Activated CD4-positive, alpha-beta T cell treated with anti-CD3 and anti-CD28 coated beads, Interleukin-2, amount 10 ng/mL, durations not matched to agents 7 days and 5 days (primary cell): ENCODE data around the gene BRINP3. TPM values are rescaled to one million over a fixed set of nuclear protein-coding genes. Genes with fewer than 3 reads are reported as not detected.
A peak's percentile ranks its signal among the peaks of the same experiment; 100 is the strongest.

Source experiments
- CTCF ChIA-PET: fragments of 350-600 bp; sonication (Branson Sonifier 250); formaldehyde crosslinking; loops from one replicate; lab custom pipeline; 2021; ENCODE audit warnings: antibody characterized with exemption; lab: Charles Lee
- POLR2A ChIA-PET: fragments of 350-600 bp; sonication (Branson Sonifier 250); formaldehyde crosslinking; loops from one replicate; lab custom pipeline; 2021; ENCODE audit warnings: antibody characterized with exemption; lab: Charles Lee
- DNase-seq: peaks from one replicate; pipeline ENCODE4 v3.0.0-alpha.2; 2020
- H3K27ac Mint-ChIP-seq: one replicate; pipeline ENCODE4 v1.8.0; 2021; ENCODE audit warnings: mild to moderate bottlenecking, moderate library complexity, mixed read lengths
- H3K27me3 Mint-ChIP-seq: one replicate; pipeline ENCODE4 v1.8.0; 2021; ENCODE audit warnings: mixed read lengths
- H3K36me3 Mint-ChIP-seq: one replicate; pipeline ENCODE4 v1.8.0; 2021; ENCODE audit warnings: low read depth, mixed read lengths
- H3K4me1 Mint-ChIP-seq: one replicate; pipeline ENCODE4 v1.8.0; 2021; ENCODE audit warnings: mixed read lengths
- H3K4me3 Mint-ChIP-seq: one replicate; pipeline ENCODE4 v1.8.0; 2021; ENCODE audit warnings: mild to moderate bottlenecking, moderate library complexity, mixed read lengths
- H3K9me3 Mint-ChIP-seq: one replicate; pipeline ENCODE4 v1.8.0; 2021; ENCODE audit warnings: mixed read lengths
- total RNA-seq, 2 experiments: library from RNA; stranded (reverse); gene quantifications; one replicate each; pipeline ENCODE4 v1.2.3, GENCODE V29; 2021

BRINP3 gene
- total RNA-seq, 2 experiments from 2014 or later, result not detected

- ChIA-PET POLR2A (no interaction called here), CTCF (interaction anchor here (0.6 kb wide), 1 partner anchor 1749 kb away, joined by 4 read pairs; no protein-coding TSS in a partner anchor)
- peaks cover 4% of the 10 kb centered on the region for H3K4me1 Mint-ChIP-seq
- no peak overlapping the region for H3K27ac Mint-ChIP-seq
- no peaks in the 10 kb centered on the region for H3K9me3 Mint-ChIP-seq
- H3K27me3 Mint-ChIP-seq, result peaks cover 30% of the 10 kb centered on the region
- no peak for DNase-seq
- no peaks in the 10 kb centered on the region for H3K36me3 Mint-ChIP-seq
- no peak overlapping the region for H3K4me3 Mint-ChIP-seq
These were observed 2.1 kb downstream of the BRINP3 start for GRCh38 chr1:190475421-190476141.

- no peak overlapping the region for H3K4me3 Mint-ChIP-seq
- peaks cover 4% of the 10 kb centered on the region for H3K4me1 Mint-ChIP-seq
- POLR2A ChIA-PET, result no interaction called here
- peak overlapping the region; percentile 5 for H3K27ac Mint-ChIP-seq
- no peaks in the 10 kb centered on the region for H3K36me3 Mint-ChIP-seq
- DNase-seq, result no peak
- CTCF ChIA-PET, result no interaction called here
- H3K9me3 Mint-ChIP-seq, result no peaks in the 10 kb centered on the region
- H3K27me3 Mint-ChIP-seq, result peaks cover 30% of the 10 kb centered on the region
These were observed 2.9 kb downstream of the BRINP3 start for GRCh38 chr1:190474650-190475211.

- no peak for DNase-seq
- no peaks in the 10 kb centered on the region for H3K9me3 Mint-ChIP-seq
- POLR2A ChIA-PET, result no interaction called here
- H3K4me3 Mint-ChIP-seq, result no peak overlapping the region
- CTCF ChIA-PET, result no interaction called here
- H3K27ac Mint-ChIP-seq, result no peak overlapping the region
- peaks cover 4% of the 10 kb centered on the region for H3K4me1 Mint-ChIP-seq
- no peaks in the 10 kb centered on the region for H3K36me3 Mint-ChIP-seq
- peaks cover 29% of the 10 kb centered on the region for H3K27me3 Mint-ChIP-seq
These were observed 3.7 kb downstream of the BRINP3 start for GRCh38 chr1:190474010-190474409.

- POLR2A ChIA-PET, result no interaction called here
These were observed 5.2 kb downstream of the BRINP3 start for GRCh38 chr1:190472494-190472893.

GRCh38 chr1:190472042-190472441 is 5.6 kb downstream of the BRINP3 start:
- CTCF ChIA-PET, result no interaction called here
- POLR2A ChIA-PET, result no interaction called here
- DNase-seq, result no peak

More at GRCh38 chr1:190472494-190472893, 5.2 kb downstream of the BRINP3 start:
- Mint-ChIP-seq H3K27me3 (peaks cover 14% of the 10 kb centered on the region), H3K9me3 (no peaks in the 10 kb centered on the region), H3K27ac (no peak overlapping the region), H3K4me1 (no peaks in the 10 kb centered on the region), H3K36me3 (no peaks in the 10 kb centered on the region), H3K4me3 (no peak overlapping the region)
- DNase-seq, result no peak
- CTCF ChIA-PET, result no interaction called here

GRCh38 chr1:190464690-190465089 is 13.0 kb downstream of the BRINP3 start:
- POLR2A ChIA-PET, result no interaction called here
- CTCF ChIA-PET, result no interaction called here
- DNase-seq, result no peak
- Mint-ChIP-seq H3K27me3 (no peaks in the 10 kb centered on the region), H3K9me3 (no peaks in the 10 kb centered on the region), H3K4me3 (no peak overlapping the region), H3K36me3 (no peaks in the 10 kb centered on the region), H3K27ac (no peak overlapping the region), H3K4me1 (no peaks in the 10 kb centered on the region)

More at GRCh38 chr1:190472042-190472441, 5.6 kb downstream of the BRINP3 start:
- Mint-ChIP-seq H3K27ac (no peak overlapping the region), H3K27me3 (peaks cover 10% of the 10 kb centered on the region), H3K4me1 (no peaks in the 10 kb centered on the region), H3K36me3 (no peaks in the 10 kb centered on the region), H3K4me3 (no peak overlapping the region), H3K9me3 (no peaks in the 10 kb centered on the region)

- DNase-seq, result no peak
- Mint-ChIP-seq H3K9me3 (no peaks in the 10 kb centered on the region), H3K27ac (no peak overlapping the region), H3K36me3 (no peaks in the 10 kb centered on the region), H3K4me3 (no peak overlapping the region), H3K4me1 (no peaks in the 10 kb centered on the region), H3K27me3 (no peaks in the 10 kb centered on the region)
- CTCF ChIA-PET, result no interaction called here
- POLR2A ChIA-PET, result no interaction called here
These were observed 21.5 kb downstream of the BRINP3 start for GRCh38 chr1:190456129-190456528.

GRCh38 chr1:190455631-190456030 is 22.0 kb downstream of the BRINP3 start:
- ChIA-PET CTCF (no interaction called here), POLR2A (no interaction called here)
- Mint-ChIP-seq H3K27me3 (no peaks in the 10 kb centered on the region), H3K4me1 (no peaks in the 10 kb centered on the region), H3K27ac (no peak overlapping the region), H3K4me3 (no peak overlapping the region), H3K36me3 (no peaks in the 10 kb centered on the region), H3K9me3 (no peaks in the 10 kb centered on the region)
- DNase-seq, result no peak

GRCh38 chr1:190453550-190453949 is 24.1 kb downstream of the BRINP3 start:
- Mint-ChIP-seq H3K27me3 (no peaks in the 10 kb centered on the region), H3K36me3 (no peaks in the 10 kb centered on the region), H3K9me3 (no peaks in the 10 kb centered on the region), H3K4me3 (no peak overlapping the region), H3K4me1 (no peaks in the 10 kb centered on the region), H3K27ac (no peak overlapping the region)
- no peak for DNase-seq
- CTCF ChIA-PET, result no interaction called here
- POLR2A ChIA-PET, result no interaction called here

GRCh38 chr1:190452272-190452848 is 25.3 kb downstream of the BRINP3 start:
- H3K4me1 Mint-ChIP-seq, result no peaks in the 10 kb centered on the region

GRCh38 chr1:190444464-190444863 is 33.2 kb downstream of the BRINP3 start:
- peaks cover 3% of the 10 kb centered on the region for H3K9me3 Mint-ChIP-seq
- no peaks in the 10 kb centered on the region for H3K4me1 Mint-ChIP-seq
- DNase-seq, result no peak
- CTCF ChIA-PET, result no interaction called here
- no peaks in the 10 kb centered on the region for H3K27me3 Mint-ChIP-seq
- H3K36me3 Mint-ChIP-seq, result no peaks in the 10 kb centered on the region
- no peak overlapping the region for H3K27ac Mint-ChIP-seq
- no peak overlapping the region for H3K4me3 Mint-ChIP-seq
- POLR2A ChIA-PET, result no interaction called here

More at GRCh38 chr1:190452272-190452848, 25.3 kb downstream of the BRINP3 start:
- CTCF ChIA-PET, result no interaction called here
- no peak overlapping the region for H3K27ac Mint-ChIP-seq
- H3K36me3 Mint-ChIP-seq, result no peaks in the 10 kb centered on the region
- H3K9me3 Mint-ChIP-seq, result no peaks in the 10 kb centered on the region
- H3K4me3 Mint-ChIP-seq, result no peak overlapping the region
- POLR2A ChIA-PET, result no interaction called here
- no peak for DNase-seq
- H3K27me3 Mint-ChIP-seq, result no peaks in the 10 kb centered on the region

GRCh38 chr1:190439447-190439846 is 38.2 kb downstream of the BRINP3 start:
- Mint-ChIP-seq H3K9me3 (peaks cover 3% of the 10 kb centered on the region), H3K27ac (no peak overlapping the region)

GRCh38 chr1:190436615-190437014 is 41.0 kb downstream of the BRINP3 start:
- Mint-ChIP-seq H3K4me3 (no peak overlapping the region), H3K27ac (no peak overlapping the region), H3K9me3 (no peaks in the 10 kb centered on the region), H3K4me1 (no peaks in the 10 kb centered on the region), H3K27me3 (no peaks in the 10 kb centered on the region), H3K36me3 (no peaks in the 10 kb centered on the region)
- DNase-seq, result no peak
- ChIA-PET POLR2A (no interaction called here), CTCF (no interaction called here)

More at GRCh38 chr1:190439447-190439846, 38.2 kb downstream of the BRINP3 start:
- Mint-ChIP-seq H3K27me3 (no peaks in the 10 kb centered on the region), H3K4me1 (no peaks in the 10 kb centered on the region), H3K36me3 (no peaks in the 10 kb centered on the region), H3K4me3 (no peak overlapping the region)
- CTCF ChIA-PET, result no interaction called here
- POLR2A ChIA-PET, result no interaction called here
- DNase-seq, result no peak
